ENCODE measurements around the gene HHIPL2.
"Not testable (repeated sequence)": the region's sequence is repeated elsewhere in the genome, so short reads cannot be mapped to it uniquely, and the experiment has no call there.

HHIPL2 gene

DNA sequence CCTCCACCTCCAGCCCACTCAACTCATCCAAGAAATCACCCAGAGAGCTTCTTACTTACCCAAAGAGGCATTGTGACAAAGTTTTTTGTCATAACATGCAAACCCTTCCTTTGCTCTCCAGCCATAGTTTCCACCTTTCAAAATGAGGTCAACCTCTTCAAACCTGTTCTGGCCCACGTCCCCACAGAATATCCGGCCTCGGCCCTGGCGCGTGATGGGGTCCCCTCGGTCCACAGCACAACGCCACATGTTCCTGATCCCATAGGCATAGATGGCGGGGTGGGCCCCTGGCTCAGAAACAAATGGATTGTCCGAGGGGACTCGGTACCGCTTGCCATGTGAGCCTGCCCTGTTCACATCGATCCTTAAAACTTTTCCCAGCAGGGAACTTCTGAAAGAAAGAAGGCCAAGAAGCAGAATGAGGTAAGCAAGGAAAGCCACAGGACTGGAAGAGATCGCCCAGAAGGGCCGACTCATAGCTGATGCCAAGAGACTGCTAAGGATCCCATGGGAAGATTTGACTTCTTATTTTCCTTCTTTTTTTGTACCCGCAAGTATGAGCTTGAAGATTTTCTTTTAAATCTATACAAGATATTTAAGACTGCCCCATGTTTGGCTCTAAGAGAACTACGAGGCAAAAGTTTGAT is 7.8 kb downstream of the HHIPL2 start:
- no peak for DNase-seq

DNA sequence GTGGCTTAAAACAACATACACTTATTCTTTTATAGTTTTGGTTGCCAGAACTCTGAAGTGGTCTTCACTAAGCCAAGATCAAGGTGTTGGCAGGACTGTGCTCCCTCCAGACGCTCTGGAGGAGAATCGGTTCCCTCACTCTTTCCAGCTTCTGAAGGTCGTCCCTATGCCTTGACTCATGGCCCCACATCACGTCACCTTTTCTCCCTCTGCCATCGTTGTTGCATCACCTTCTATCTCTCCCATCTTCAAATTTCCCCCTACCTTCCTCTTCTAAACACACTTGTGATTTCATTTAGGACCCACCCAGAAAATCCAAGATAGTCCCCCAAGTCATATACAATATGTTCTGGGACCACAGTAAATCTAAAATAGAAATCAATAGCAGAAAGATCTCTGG is 12.4 kb downstream of the HHIPL2 start:
- no peak for DNase-seq

GRCh38 chr1:222530852-222531251 is 17.1 kb downstream of the HHIPL2 start:
- no peak for DNase-seq

- no peak for DNase-seq
Measured at GRCh38 chr1:222529916-222530315, 18.0 kb downstream of the HHIPL2 start.

DNA sequence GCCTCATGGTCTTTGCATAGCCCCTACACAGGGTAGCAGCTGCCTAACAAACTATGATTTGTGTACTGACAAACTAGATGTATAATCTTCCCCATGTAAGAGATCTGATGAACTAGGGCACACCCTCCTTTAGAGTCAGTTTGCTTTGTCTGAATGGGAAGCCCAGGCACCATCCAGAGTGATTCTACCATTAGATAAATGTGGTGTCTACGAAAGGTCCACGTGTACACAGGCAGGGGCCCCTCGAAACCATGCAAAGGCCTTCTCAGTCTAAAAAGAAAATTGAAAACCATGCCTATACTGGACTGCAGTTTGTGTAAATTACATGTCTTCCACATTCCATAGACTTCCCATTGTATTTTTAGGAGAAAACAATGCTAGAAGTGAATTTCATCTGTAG is 18.7 kb downstream of the HHIPL2 start:
- no peak for DNase-seq

DNA sequence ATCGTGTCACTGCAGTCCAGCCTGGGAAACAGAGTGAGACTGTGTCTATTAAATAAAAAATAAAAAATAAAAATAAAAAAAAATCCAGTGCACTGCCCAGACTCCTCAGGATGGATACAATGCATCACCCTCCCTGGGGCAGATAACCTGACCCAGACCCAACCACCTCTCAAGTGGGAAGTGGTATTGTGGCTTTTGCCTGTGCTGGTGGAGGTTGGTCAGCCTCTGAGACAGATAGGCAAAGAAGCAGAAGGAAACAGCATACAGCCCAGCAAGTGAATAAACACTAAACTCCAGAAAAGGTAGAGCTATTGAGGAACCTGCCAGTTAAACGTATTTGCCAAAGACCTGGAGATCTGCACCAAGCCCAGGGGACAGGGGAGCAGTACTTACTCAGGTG is 22.0 kb downstream of the HHIPL2 start:
- DNase-seq = no peak

DNA sequence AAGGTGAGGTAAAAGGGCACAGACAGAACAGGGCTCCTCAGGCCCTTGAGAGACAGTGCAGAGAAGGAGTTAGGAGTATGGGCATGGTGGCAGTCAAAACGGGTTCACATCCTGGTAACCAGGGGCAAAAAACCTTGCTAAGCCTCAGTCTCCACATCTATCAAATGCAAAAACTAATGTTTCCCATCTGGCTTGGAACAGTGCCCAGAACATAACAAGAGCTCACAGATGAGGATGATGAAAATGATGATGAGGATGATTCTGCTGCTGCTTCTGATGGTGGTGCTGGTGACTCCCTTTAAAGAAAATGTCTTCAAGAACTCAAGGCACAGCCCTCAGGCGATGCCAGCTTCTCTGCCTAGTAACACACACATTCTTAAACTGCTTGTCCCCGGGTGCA is 24.1 kb downstream of the HHIPL2 start:
- no peak for DNase-seq

DNA sequence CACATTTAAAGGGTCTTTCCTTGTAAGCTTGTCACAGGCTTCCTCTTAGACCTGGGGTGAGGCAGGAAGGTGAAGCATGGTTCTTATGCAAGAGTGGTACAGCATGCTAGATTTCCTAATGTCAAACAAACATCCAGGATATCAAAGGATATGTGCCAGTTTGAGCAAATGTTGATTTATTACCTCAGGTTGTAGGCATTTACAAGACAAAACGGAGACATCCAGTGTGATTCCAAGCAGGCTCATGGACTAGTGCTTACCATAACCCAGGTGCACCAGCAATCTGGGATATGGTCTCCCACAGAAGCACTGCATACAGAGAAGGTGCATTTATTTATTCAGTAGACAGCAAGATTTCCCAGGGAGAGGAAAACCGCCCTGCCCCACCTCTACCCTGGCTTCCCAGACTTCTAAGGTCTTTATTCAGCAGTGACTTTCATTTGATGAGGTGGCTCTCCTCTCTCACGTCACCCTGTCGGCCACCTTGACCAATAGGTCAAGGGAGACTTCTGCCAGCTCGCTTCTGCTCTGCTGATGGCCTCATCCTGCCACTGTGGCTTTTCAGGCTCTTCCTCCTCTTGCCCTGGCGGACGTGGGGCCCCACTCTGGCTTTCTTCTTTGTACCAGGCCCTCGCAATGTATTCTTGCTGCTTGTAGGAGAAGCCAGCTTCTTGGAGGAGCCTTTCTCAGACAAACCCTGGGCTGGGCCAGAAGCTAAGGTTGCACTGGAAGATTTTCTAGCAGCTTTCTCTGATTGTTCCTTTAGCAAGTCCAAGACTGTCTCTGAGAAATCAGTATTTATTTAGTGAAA is 25.6 kb downstream of the HHIPL2 start:
- no peak for DNase-seq

GRCh38 chr1:222521299-222522104 is 26.4 kb downstream of the HHIPL2 start:
- no peak for DNase-seq

GRCh38 chr1:222489496-222489895 is 58.4 kb downstream of the HHIPL2 start:
- DNase-seq = not testable (repeated sequence)

GRCh38 chr1:222487774-222488173 is 60.1 kb downstream of the HHIPL2 start:
- not testable (repeated sequence) for DNase-seq

- not testable (repeated sequence) for DNase-seq
Measured at GRCh38 chr1:222484005-222484404, 63.9 kb downstream of the HHIPL2 start.

GRCh38 chr1:222479567-222479966 is 68.3 kb downstream of the HHIPL2 start:
- DNase-seq = not testable (repeated sequence)

- not testable (repeated sequence) for DNase-seq
Measured at GRCh38 chr1:222476436-222476835, 71.5 kb downstream of the HHIPL2 start.

DNA sequence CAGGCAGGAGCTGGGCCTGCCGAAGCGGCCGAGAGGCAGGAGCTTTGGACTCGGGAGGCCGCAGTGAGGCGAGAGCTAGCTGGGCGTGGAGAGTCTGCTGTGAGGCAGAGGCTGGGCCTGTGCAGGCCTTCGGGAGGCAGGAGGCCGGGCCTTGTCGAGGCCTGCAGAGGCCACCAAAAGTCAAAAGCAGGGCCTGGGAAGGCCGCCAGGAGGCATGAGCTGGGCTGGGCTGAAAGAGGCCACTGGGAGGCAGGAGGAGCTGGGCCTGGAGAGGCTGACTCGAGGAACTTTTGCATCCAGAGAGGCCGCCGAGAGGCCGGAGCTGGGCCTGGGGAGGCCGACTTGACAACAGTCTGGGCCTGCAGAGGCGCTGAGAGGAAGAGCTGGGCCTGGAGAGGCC is 74.2 kb downstream of the HHIPL2 start:
- DNase-seq = not testable (repeated sequence)

- not testable (repeated sequence) for DNase-seq
Measured at GRCh38 chr1:222472776-222473540, 74.9 kb downstream of the HHIPL2 start.
